Mucosa of gallbladder (tissue), 1 donor: Measurements from ENCODE around the gene LIX1L. TPM values are rescaled to one million over a fixed set of nuclear protein-coding genes. Genes with fewer than 3 reads are reported as not detected.
A peak's percentile ranks its signal among the peaks of the same experiment; 100 is the strongest.
"Not testable (repeated sequence)": the region's sequence is repeated elsewhere in the genome, so short reads cannot be mapped to it uniquely, and the experiment has no call there.

Experiments
- DNase-seq: peaks from one replicate; pipeline ENCODE4 v3.0.0-alpha.2; 2020; ENCODE audit warnings: low spot score
- total RNA-seq: library from RNA; stranded (reverse); gene quantifications from one replicate; pipeline ENCODE4 v1.2.1, GENCODE V29; 2021
- donor health status: DM: no; HTN: no; CAD: no.

Gene LIX1L
- total RNA-seq, 1 donor from 2014 or later: 42.9 TPM

GRCh38 chr1:145936247-145936646 lies 21.6 kb downstream of the LIX1L start:
- no peak for DNase-seq

- DNase-seq: no peak
These were observed 22.1 kb downstream of the LIX1L start for GRCh38 chr1:145935708-145936107.

- not testable (repeated sequence) for DNase-seq
These were observed 25.3 kb downstream of the LIX1L start for GRCh38 chr1:145932522-145933009.

GRCh38 chr1:145927916-145928643 lies 29.7 kb downstream of the LIX1L start:
- no peak for DNase-seq

GRCh38 chr1:145927063-145927886 lies 30.5 kb downstream of the LIX1L start, which contains the start of gene RBM8A:
Gene RBM8A, minus strand, starts transcription at chr1:145927484. Its CDS starts 58 bp downstream, at chr1:145927426.
- peak; percentile 97 for DNase-seq

GRCh38 chr1:145926686-145927062 lies 31.1 kb downstream of the LIX1L start:
- no peak for DNase-seq

GRCh38 chr1:145922266-145922665 lies 35.6 kb downstream of the LIX1L start:
- no peak for DNase-seq

- not testable (repeated sequence) for DNase-seq
These were observed 37.5 kb downstream of the LIX1L start for GRCh38 chr1:145920297-145920696.

GRCh38 chr1:145918992-145919939 lies 38.6 kb downstream of the LIX1L start:
- peak; percentile 60 for DNase-seq

- DNase-seq: peak; percentile 92
These were observed 39.4 kb downstream of the LIX1L start, which contains the start of gene PEX11B for GRCh38 chr1:145918144-145918991. Gene PEX11B, minus strand, starts transcription at chr1:145918717. Its CDS starts 29 bp downstream, at chr1:145918688.

- DNase-seq: no peak
These were observed 40.2 kb downstream of the LIX1L start for GRCh38 chr1:145917595-145917994.

GRCh38 chr1:145916745-145917144 lies 41.1 kb downstream of the LIX1L start:
- DNase-seq: no peak

- no peak for DNase-seq
These were observed 45.6 kb downstream of the LIX1L start for GRCh38 chr1:145912128-145912641.

GRCh38 chr1:145908653-145909052 lies 49.2 kb downstream of the LIX1L start:
- DNase-seq: no peak

GRCh38 chr1:145906954-145907753 lies 50.7 kb downstream of the LIX1L start:
- no peak for DNase-seq

GRCh38 chr1:145901312-145902021 lies 56.4 kb downstream of the LIX1L start:
- no peak for DNase-seq

- no peak for DNase-seq
These were observed 59.1 kb downstream of the LIX1L start for GRCh38 chr1:145898756-145899155.

- DNase-seq: no peak
These were observed 59.8 kb downstream of the LIX1L start for GRCh38 chr1:145897969-145898368.

- no peak for DNase-seq
These were observed 62.3 kb downstream of the LIX1L start for GRCh38 chr1:145895471-145895870.
